Type B pancreatic cell (in vitro differentiated cells): ENCODE data around the gene THAP3. TPM values are rescaled to one million over a fixed set of nuclear protein-coding genes. Genes with fewer than 3 reads are reported as not detected.

ENCODE experiments used
- DNase-seq: peaks from one replicate; pipeline ENCODE4 v3.0.0; 2021; ENCODE audit warnings: mixed read lengths; ENCODE audit not compliant: unreplicated experiment; ENCODE audit errors: extremely low spot score
- H3K27ac Mint-ChIP-seq: 2 replicates; pipeline ENCODE4 v1.8.0; 2021; ENCODE audit warnings: mild to moderate bottlenecking, mixed read lengths
- H3K27me3 Mint-ChIP-seq: 2 replicates; pipeline ENCODE4 v1.8.0; 2021; ENCODE audit warnings: mixed read lengths
- H3K36me3 Mint-ChIP-seq: 2 replicates; pipeline ENCODE4 v1.8.0; 2021; ENCODE audit warnings: mixed read lengths
- H3K4me1 Mint-ChIP-seq: one replicate; pipeline ENCODE4 v1.8.0; 2021; ENCODE audit warnings: mixed read lengths; ENCODE audit not compliant: unreplicated experiment
- H3K4me3 Mint-ChIP-seq: 2 replicates; pipeline ENCODE4 v1.8.0; 2021; ENCODE audit warnings: mild to moderate bottlenecking, mixed read lengths
- H3K9me3 Mint-ChIP-seq: 2 replicates; pipeline ENCODE4 v1.8.0; 2021; ENCODE audit warnings: mixed read lengths
- CTCF ChIP-seq: fragments of 200-600 bp; sonication (generic); conservative IDR thresholded peaks from 2 replicates; pipeline ENCODE4 v1.5.0; 2021; ENCODE audit warnings: antibody characterized with exemption, mild to moderate bottlenecking
- long read RNA-seq: library from polyadenylated mRNA; unstranded; transcript quantifications from one replicate; pipeline ENCODE4 v2.0.0, GENCODE V29; 2020
- total RNA-seq: library from RNA; stranded (reverse); gene quantifications from 2 replicates; pipeline ENCODE4 v1.2.1, GENCODE V29; 2021; ENCODE audit warnings: low replicate concordance

THAP3 gene, protein sequence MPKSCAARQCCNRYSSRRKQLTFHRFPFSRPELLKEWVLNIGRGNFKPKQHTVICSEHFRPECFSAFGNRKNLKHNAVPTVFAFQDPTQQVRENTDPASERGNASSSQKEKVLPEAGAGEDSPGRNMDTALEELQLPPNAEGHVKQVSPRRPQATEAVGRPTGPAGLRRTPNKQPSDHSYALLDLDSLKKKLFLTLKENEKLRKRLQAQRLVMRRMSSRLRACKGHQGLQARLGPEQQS
- total RNA-seq = 18.4 and 21.6 TPM in 2 replicates
- long read RNA-seq, partial matches to known transcripts = 16 of 29 reads
- long read RNA-seq, other reads (novel, unspliced or antisense) = 9 of 29 reads

- DNase-seq = peak; percentile 92
- Mint-ChIP-seq H3K27me3 (no peaks in the 10 kb centered on the region), H3K4me3 (peak within 1 kb of the TSS; percentile 91), H3K9me3 (no peaks in the 10 kb centered on the region), H3K36me3 (peaks cover 11% of the 10 kb centered on the region), H3K27ac (peak within 1 kb of the TSS; percentile 89), H3K4me1 (peaks cover 5% of the 10 kb centered on the region)
- TF ChIP-seq CTCF = peak; percentile 24
These were observed at the start of gene THAP3 for GRCh38 chr1:6624710-6625583. TSS of gene THAP3 (plus strand) at chr1:6624868. CDS start at chr1:6625219, 351 bp downstream.

- DNase-seq = no peak
- no peak for TF ChIP-seq CTCF
- Mint-ChIP-seq H3K27ac (no peak overlapping the region), H3K4me1 (peaks cover 27% of the 10 kb centered on the region), H3K27me3 (no peaks in the 10 kb centered on the region), H3K9me3 (no peaks in the 10 kb centered on the region), H3K4me3 (no peak overlapping the region), H3K36me3 (no peaks in the 10 kb centered on the region)
These were observed 46.7 kb upstream of the THAP3 start for GRCh38 chr1:6577831-6578525.

DNA sequence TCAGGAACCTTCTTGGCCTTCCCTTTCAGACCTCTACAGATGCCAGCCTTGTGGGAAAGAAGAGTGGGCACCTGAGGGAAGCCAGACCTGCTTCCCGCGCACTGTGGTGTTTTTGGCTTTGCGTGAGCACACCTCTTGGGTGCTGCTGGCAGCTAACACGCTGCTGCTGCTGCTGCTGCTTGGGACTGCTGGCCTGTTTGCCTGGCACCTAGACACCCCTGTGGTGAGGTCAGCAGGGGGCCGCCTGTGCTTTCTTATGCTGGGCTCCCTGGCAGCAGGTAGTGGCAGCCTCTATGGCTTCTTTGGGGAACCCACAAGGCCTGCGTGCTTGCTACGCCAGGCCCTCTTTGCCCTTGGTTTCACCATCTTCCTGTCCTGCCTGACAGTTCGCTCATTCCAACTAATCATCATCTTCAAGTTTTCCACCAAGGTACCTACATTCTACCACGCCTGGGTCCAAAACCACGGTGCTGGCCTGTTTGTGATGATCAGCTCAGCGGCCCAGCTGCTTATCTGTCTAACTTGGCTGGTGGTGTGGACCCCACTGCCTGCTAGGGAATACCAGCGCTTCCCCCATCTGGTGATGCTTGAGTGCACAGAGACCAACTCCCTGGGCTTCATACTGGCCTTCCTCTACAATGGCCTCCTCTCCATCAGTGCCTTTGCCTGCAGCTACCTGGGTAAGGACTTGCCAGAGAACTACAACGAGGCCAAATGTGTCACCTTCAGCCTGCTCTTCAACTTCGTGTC lies 45.9 kb upstream of the THAP3 start:
- H3K27me3 Mint-ChIP-seq = no peaks in the 10 kb centered on the region
- no peak for DNase-seq
- H3K36me3 Mint-ChIP-seq = no peaks in the 10 kb centered on the region
- no peaks in the 10 kb centered on the region for H3K9me3 Mint-ChIP-seq
- peaks cover 27% of the 10 kb centered on the region for H3K4me1 Mint-ChIP-seq
- no peak for TF ChIP-seq CTCF
- peak overlapping the region; percentile 97 for H3K4me3 Mint-ChIP-seq
- peak overlapping the region; percentile 97 for H3K27ac Mint-ChIP-seq

DNA sequence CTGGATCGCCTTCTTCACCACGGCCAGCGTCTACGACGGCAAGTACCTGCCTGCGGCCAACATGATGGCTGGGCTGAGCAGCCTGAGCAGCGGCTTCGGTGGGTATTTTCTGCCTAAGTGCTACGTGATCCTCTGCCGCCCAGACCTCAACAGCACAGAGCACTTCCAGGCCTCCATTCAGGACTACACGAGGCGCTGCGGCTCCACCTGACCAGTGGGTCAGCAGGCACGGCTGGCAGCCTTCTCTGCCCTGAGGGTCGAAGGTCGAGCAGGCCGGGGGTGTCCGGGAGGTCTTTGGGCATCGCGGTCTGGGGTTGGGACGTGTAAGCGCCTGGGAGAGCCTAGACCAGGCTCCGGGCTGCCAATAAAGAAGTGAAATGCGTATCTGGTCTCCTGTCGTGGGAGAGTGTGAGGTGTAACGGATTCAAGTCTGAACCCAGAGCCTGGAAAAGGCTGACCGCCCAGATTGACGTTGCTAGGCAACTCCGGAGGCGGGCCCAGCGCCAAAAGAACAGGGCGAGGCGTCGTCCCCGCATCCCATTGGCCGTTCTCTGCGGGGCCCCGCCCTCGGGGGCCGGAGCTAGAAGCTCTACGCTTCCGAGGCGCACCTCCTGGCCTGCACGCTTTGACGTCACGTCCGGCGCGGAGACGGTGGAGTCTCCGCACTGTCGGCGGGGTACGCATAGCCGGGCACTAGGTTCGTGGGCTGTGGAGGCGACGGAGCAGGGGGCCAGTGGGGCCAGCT lies 45.1 kb upstream of the THAP3 start, which contains the start of gene ZBTB48:
Gene ZBTB48 (plus strand): TSS at position 621 of the 745 bp plus-strand sequence. CDS start 616 bp downstream, outside the sequence.
- Mint-ChIP-seq H3K4me1 (peaks cover 27% of the 10 kb centered on the region), H3K9me3 (no peaks in the 10 kb centered on the region), H3K36me3 (no peaks in the 10 kb centered on the region), H3K27ac (peak within 1 kb of the TSS; percentile 97), H3K4me3 (peak within 1 kb of the TSS; percentile 97), H3K27me3 (no peaks in the 10 kb centered on the region)
- TF ChIP-seq CTCF = no peak
- peak; percentile 99 for DNase-seq
